Gastrocnemius medialis (tissue), 4 donors: Measurements from ENCODE around the gene TMEM176B.

Source experiments
- POLR2A ChIP-seq, 2 donors: fragments of 450-650 bp; IDR thresholded peaks; one replicate each; pipeline ENCODE4 v1.6.1; 2017; ENCODE audit warnings: antibody characterized with exemption in 2 of 2, mild to moderate bottlenecking in 2 of 2, moderate library complexity in 2 of 2
- TF ChIP-seq, protein P1 (sequence below), 5 experiments: fragments of 450-650 bp in 3 of 5; fragments of 200-600 bp in 2 of 5; sonication (generic) in 2 of 5; IDR thresholded peaks in 4 of 5; conservative IDR thresholded peaks in 1 of 5; 1 replicate in 4 of 5; 2 replicates in 1 of 5; pipeline ENCODE4 v1.5.1; 2016 to 2019; ENCODE audit warnings: antibody characterized with exemption in 5 of 5, mild to moderate bottlenecking in 3 of 5, moderate library complexity in 3 of 5

DNA sequence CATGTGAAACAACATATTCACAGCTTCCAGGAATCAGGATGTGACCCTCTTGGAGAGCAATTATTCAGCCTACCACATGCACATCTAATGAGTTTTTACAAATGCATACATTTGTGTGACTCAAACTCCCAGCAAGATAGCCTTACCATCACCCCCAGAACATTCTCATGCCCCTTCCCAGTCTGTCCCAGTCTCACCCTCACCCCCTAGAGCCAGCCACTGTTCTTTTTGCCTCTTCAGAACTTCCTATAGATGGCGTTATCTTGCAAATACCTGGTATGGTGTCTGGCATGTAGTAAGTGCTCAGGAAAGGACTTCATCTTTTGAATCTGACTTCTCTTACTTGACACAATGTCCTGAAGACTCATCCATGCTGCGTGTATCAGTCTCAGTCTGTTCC, 28.2 kb upstream of the TMEM176B start:
- TF ChIP-seq, protein P1, sequence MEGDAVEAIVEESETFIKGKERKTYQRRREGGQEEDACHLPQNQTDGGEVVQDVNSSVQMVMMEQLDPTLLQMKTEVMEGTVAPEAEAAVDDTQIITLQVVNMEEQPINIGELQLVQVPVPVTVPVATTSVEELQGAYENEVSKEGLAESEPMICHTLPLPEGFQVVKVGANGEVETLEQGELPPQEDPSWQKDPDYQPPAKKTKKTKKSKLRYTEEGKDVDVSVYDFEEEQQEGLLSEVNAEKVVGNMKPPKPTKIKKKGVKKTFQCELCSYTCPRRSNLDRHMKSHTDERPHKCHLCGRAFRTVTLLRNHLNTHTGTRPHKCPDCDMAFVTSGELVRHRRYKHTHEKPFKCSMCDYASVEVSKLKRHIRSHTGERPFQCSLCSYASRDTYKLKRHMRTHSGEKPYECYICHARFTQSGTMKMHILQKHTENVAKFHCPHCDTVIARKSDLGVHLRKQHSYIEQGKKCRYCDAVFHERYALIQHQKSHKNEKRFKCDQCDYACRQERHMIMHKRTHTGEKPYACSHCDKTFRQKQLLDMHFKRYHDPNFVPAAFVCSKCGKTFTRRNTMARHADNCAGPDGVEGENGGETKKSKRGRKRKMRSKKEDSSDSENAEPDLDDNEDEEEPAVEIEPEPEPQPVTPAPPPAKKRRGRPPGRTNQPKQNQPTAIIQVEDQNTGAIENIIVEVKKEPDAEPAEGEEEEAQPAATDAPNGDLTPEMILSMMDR (IDR thresholded peaks at IDR 0.05 in 4 of 5, conservative IDR thresholded peaks at IDR 0.05 in 1 of 5): no peak
- TF ChIP-seq POLR2A (IDR thresholded peaks at IDR 0.05): no peak
